ENCODE data around the gene DDX39A.
A peak's percentile ranks its signal among the peaks of the same experiment; 100 is the strongest.
"Not testable (repeated sequence)": the region's sequence is repeated elsewhere in the genome, so short reads cannot be mapped to it uniquely, and the experiment has no call there.

Gene DDX39A

GRCh38 chr19:14407605-14408484, 11.3 kb downstream of the DDX39A start:
- DNase-seq = no peak

DNA sequence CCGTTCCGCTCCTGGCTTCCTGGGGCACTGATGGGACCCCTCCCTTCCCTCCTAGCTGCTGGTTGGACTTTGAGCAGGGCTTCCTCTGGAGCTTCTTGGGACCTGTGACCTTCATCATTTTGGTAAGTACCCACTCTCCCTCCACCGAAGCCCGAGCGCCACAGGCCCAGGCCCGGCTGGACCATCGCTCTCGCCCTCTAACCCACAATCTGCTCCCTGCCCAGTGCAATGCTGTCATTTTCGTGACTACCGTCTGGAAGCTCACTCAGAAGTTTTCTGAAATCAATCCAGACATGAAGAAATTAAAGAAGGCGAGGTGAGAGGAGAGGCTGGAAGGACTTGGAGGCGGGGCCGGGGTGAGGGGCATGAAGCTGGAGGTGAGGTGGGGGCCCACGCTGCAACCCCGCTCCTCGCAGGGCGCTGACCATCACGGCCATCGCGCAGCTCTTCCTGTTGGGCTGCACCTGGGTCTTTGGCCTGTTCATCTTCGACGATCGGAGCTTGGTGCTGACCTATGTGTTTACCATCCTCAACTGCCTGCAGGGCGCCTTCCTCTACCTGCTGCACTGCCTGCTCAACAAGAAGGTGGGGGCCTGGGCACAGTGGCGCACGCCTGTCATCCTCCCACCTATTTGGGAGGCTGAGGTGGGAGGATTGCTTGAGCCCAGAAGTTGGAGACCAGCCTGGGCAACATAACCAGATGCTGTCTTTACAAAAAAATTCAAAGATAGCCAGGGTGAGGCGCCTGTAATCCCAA, 12.3 kb downstream of the DDX39A start:
- DNase-seq = no peak

- peak; percentile 87 for DNase-seq
Observed at GRCh38 chr19:14405758-14406644, 13.1 kb downstream of the DDX39A start.

DNA sequence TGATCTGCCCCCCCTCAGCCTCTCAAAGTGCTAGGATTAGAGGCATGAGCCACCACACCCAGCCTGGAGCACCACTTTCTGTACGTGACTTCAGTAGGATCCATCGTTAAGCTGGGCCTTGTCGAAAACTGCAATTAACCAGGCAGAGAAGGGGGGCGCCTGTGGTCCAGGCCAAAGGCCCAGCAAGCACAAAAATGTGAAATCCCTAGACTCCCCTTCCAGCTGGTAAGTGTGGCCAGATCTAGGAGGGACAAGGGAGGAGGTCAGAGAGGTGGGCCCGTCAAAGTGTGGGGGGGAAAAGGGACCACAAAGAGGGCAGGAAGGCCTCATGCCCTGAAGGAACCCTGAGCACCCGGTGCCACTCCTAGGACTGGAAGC, 13.8 kb downstream of the DDX39A start:
- DNase-seq = no peak

DNA sequence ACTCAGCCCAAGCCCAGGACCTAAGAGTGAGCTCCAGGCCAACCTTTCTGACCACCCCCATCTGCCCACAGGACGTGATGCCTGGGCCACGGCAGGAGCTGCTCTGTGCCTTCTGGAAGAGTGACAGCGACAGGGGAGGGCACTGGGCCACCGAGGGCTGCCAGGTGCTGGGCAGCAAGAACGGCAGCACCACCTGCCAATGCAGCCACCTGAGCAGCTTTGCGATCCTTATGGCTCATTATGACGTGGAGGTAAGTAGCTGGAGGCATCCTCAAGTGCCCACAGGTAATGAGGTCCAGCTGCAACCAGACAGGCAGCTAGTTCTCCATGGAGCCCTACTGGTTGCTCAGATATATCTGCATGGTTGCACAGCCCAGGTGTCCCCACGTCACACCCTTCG, 14.8 kb downstream of the DDX39A start:
- DNase-seq = peak; percentile 16

DNA sequence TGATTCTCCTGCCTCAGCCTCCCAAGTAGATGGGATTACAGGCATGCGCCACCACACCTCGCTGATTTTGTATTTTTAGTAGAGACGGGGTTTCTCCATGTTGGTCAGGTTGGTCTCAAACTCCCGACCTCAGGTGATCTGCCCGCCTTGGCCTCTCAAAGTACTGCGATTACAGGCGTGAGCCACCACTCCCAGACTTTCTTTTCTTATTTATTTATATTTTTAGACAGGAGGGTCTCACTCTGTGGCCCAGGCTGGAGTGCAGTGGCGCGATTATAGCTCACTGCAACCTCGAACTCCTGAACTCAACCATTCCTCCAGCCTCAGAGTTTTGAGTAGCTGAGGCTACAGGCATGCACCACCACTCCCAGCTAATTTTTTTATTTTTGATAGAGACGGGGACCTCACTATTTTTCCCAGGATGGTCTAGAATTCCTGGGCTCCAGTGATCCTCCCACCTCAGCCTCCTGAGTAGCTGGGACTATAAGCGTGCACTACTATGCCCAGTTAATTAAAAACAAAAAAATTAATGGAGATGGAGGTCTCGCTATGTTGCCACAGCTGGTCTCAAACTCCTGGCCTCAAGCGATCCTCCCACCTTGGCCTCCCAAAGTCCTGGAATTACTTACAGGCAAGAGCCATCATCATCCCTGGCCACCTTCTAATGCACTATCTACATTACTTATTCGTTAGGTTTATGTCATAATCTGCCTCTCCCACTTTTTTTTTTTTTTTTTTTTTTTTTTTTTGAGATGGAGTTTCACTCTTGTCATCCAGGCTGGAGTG, 15.8 kb downstream of the DDX39A start:
- not testable (repeated sequence) for DNase-seq

- DNase-seq = no peak
Observed at GRCh38 chr19:14402332-14403144, 16.6 kb downstream of the DDX39A start.

- no peak for DNase-seq
Observed at GRCh38 chr19:14401468-14402195, 17.5 kb downstream of the DDX39A start.

- no peak for DNase-seq
Observed at GRCh38 chr19:14400951-14401431, 18.1 kb downstream of the DDX39A start.

DNA sequence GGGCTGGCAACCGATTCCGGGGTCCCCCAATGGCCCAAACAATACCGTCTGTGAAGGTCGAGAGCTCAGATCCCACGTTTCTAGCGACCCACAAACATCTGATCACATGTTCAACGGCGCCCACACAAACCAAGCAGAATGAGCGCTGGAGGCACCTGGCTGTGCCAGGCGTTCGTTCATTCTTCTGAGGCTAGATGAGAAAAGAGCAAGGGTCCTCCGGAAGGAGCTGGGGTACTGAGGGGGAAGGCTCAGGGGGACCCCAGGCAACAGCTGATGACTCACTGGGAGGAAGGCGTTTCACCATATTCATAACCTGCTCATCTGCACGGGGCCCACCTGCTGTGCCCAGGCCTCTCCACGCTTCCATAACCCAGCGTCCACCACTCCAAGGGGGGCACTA, 22.0 kb downstream of the DDX39A start:
- not testable (repeated sequence) for DNase-seq

- DNase-seq = not testable (repeated sequence)
Observed at GRCh38 chr19:14396730-14397129, 22.4 kb downstream of the DDX39A start.

GRCh38 chr19:14395710-14396336, 23.3 kb downstream of the DDX39A start:
- DNase-seq = no peak

- DNase-seq = no peak
Observed at GRCh38 chr19:14395262-14395661, 23.9 kb downstream of the DDX39A start.

DNA sequence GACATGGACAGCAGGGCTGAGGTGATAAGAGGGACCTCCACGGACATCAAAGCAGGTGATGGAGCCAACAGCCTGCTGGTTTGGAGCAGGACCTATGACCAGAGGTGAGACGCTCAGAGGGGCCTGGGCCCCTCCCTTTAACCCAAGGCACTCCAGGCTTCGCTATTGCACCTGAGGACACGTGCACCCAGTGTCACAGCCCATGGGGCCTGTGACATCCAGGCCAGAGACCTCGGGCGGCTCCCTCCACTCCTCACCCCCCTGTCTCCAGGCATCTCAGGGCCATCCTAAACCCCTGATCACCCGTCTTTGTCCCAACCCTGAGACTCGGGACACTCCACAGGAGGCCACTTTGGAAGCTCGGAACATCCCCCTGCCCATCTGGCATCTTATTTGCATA, 25.0 kb downstream of the DDX39A start:
- DNase-seq = no peak

DNA sequence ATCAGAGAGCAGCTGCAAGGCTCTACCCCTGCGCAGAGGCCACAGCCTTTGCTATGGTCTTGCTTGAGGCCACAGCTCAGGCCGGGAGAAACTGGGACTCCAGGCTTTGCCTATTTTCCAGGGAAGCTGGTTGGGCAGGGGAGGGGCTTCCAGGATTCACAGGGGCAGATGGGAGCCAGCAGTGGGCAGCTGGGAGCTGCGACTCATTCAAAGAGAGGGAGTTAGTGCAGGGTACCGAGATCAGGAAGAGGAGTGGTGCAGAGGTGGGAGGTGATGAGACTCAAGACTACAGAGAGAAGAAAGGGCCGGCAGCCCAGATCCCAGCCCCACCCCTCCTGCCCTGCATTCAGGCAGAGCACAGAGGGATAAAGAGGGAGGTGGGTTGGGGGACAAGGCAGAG, 25.8 kb downstream of the DDX39A start:
- DNase-seq = no peak

GRCh38 chr19:14391156-14391821, 27.9 kb downstream of the DDX39A start:
- no peak for DNase-seq

GRCh38 chr19:14390548-14390947, 28.6 kb downstream of the DDX39A start:
- DNase-seq = no peak

GRCh38 chr19:14385492-14385891, 33.6 kb downstream of the DDX39A start:
- no peak for DNase-seq

Measured in NCI-H1436 (cell line).